ENCODE results near the gene EXOC3. TPM values are rescaled to one million over a fixed set of nuclear protein-coding genes. Genes with fewer than 3 reads are reported as not detected.

EXOC3 gene
- total RNA-seq (2014; rRNA removed; shearing (Covaris generic)) (32.4 and 39.9 TPM in 2 replicates), polyA plus RNA-seq (2016; fragmentation: Nextera tagmentation; extraction: Ambion mirVana) (40.9 and 43.0 TPM in 2 replicates)

- H2AFZ ChIP-seq = peak within 1 kb of the TSS; percentile 67
- no peak for TF ChIP-seq EZH2 (IDR thresholded peaks at IDR 0.05; ENCODE audit: insufficient read depth, poor library complexity, severe bottlenecking)
- no peak for TF ChIP-seq EZH2phosphoT487 (IDR thresholded peaks at IDR 0.05; ENCODE audit: insufficient read depth, low read depth)
- no peaks in the 10 kb centered on the region for H3K27me3 ChIP-seq (replicated peaks; ENCODE audit: insufficient read depth)
- in situ Hi-C loops (cut with MboI) = no loop called here
- peak within 1 kb of the TSS; percentile 54 for H3K27ac ChIP-seq
- H3K79me2 ChIP-seq (ENCODE audit: insufficient read depth) = peaks cover 45% of the 10 kb centered on the region
- no peaks in the 10 kb centered on the region for H3K9me2 ChIP-seq (ENCODE audit: insufficient read depth)
- H3K9ac ChIP-seq = peak within 1 kb of the TSS; percentile 84
- H3K4me2 ChIP-seq (ENCODE audit: unreplicated experiment) = peak within 1 kb of the TSS; percentile 96
- WGBS, 2 experiments (ENCODE audit: low coverage in 1 of 2, low lambda C conversion rate in 2 of 2, missing lambda C conversion rate in 2 of 2) = 2 to 3% methylated on average over 51 to 62 of the region's 73 CpGs
- DNase-seq = peak; percentile 89
- peak within 1 kb of the TSS; percentile 82 for H3K4me3 ChIP-seq
- H3K4me1 ChIP-seq (ENCODE audit: insufficient read depth) = peaks cover 9% of the 10 kb centered on the region
- no peaks in the 10 kb centered on the region for H3K9me3 ChIP-seq (ENCODE audit: low read depth)
- H3F3A ChIP-seq (ENCODE audit: insufficient read depth) = peaks cover 10% of the 10 kb centered on the region; the same call in 1 of the 2 replicates
- H4K20me1 ChIP-seq (ENCODE audit: insufficient read depth) = no peaks in the 10 kb centered on the region
- peaks cover 1% of the 10 kb centered on the region; the same call in 1 of the 2 replicates for H3K36me3 ChIP-seq (ENCODE audit: low read depth)
Observed at GRCh38 chr5:442335-443238, at the start of gene EXOC3. Gene EXOC3 (plus strand): TSS chr5:443176. CDS start chr5:446206, 3,030 bp downstream.

- TF ChIP-seq EZH2phosphoT487 (IDR thresholded peaks at IDR 0.05; ENCODE audit: insufficient read depth, low read depth) = no peak
- no peak for TF ChIP-seq EZH2 (IDR thresholded peaks at IDR 0.05; ENCODE audit: insufficient read depth, poor library complexity, severe bottlenecking)
- peak; percentile 64 for DNase-seq
- peak overlapping the region; percentile 91 for H3K27ac ChIP-seq
- H3K4me3 ChIP-seq = no peak overlapping the region
- H2AFZ ChIP-seq = no peak overlapping the region
- in situ Hi-C loops (cut with MboI) = no loop called here
- no peaks in the 10 kb centered on the region for H3K9me3 ChIP-seq (ENCODE audit: low read depth)
- H3K36me3 ChIP-seq (ENCODE audit: low read depth) = peaks cover 5% of the 10 kb centered on the region; the same call in 1 of the 2 replicates
- no peaks in the 10 kb centered on the region for H3K27me3 ChIP-seq (replicated peaks; ENCODE audit: insufficient read depth)
- 83 to 85% methylated on average over 10 of the region's 10 CpGs for WGBS, 2 experiments (ENCODE audit: low coverage in 1 of 2, low lambda C conversion rate in 2 of 2, missing lambda C conversion rate in 2 of 2)
- H3K79me2 ChIP-seq (ENCODE audit: insufficient read depth) = peaks cover 9% of the 10 kb centered on the region
- H3K9me2 ChIP-seq (ENCODE audit: insufficient read depth) = no peaks in the 10 kb centered on the region
- peaks cover 14% of the 10 kb centered on the region for H3F3A ChIP-seq (ENCODE audit: insufficient read depth)
- peaks cover 31% of the 10 kb centered on the region for H3K4me1 ChIP-seq (ENCODE audit: insufficient read depth)
- peak overlapping the region; percentile 81 for H3K9ac ChIP-seq
- peak overlapping the region; percentile 35 for H3K4me2 ChIP-seq (ENCODE audit: unreplicated experiment)
- no peaks in the 10 kb centered on the region for H4K20me1 ChIP-seq (ENCODE audit: insufficient read depth)
Observed at GRCh38 chr5:393846-394275, 49.1 kb upstream of the EXOC3 start.

GRCh38 chr5:394671-395155 is 48.3 kb upstream of the EXOC3 start:
- Histone ChIP-seq H3K9me3 (ENCODE audit: low read depth) (no peaks in the 10 kb centered on the region), H3K9me2 (ENCODE audit: insufficient read depth) (no peaks in the 10 kb centered on the region), H4K20me1 (ENCODE audit: insufficient read depth) (no peaks in the 10 kb centered on the region), H3K27ac (peak overlapping the region; percentile 91), H3K36me3 (ENCODE audit: low read depth) (peaks cover 5% of the 10 kb centered on the region; the same call in 1 of the 2 replicates), H3K27me3 (replicated peaks; ENCODE audit: insufficient read depth) (no peaks in the 10 kb centered on the region), H3F3A (ENCODE audit: insufficient read depth) (peaks cover 22% of the 10 kb centered on the region), H3K4me1 (ENCODE audit: insufficient read depth) (peaks cover 39% of the 10 kb centered on the region), H3K4me3 (no peak overlapping the region), H3K4me2 (ENCODE audit: unreplicated experiment) (peak overlapping the region; percentile 50), H3K79me2 (ENCODE audit: insufficient read depth) (peaks cover 11% of the 10 kb centered on the region), H2AFZ (no peak overlapping the region), H3K9ac (peak overlapping the region; percentile 81)
- DNase-seq = no peak
- WGBS, 2 experiments (ENCODE audit: low coverage in 1 of 2, low lambda C conversion rate in 2 of 2, missing lambda C conversion rate in 2 of 2) = 48 to 51% methylated on average over 8 to 18 of the region's 18 CpGs
- in situ Hi-C loops (cut with MboI) = no loop called here
- no peak for TF ChIP-seq EZH2 (IDR thresholded peaks at IDR 0.05; ENCODE audit: insufficient read depth, poor library complexity, severe bottlenecking)

- no peaks in the 10 kb centered on the region for H3K9me2 ChIP-seq (ENCODE audit: insufficient read depth)
- H3K27me3 ChIP-seq (replicated peaks; ENCODE audit: insufficient read depth) = no peaks in the 10 kb centered on the region
- H3K36me3 ChIP-seq (ENCODE audit: low read depth) = 0 out of 2 replicates have a peak, but pooled peaks cover 1% of the 10 kb centered on the region
- in situ Hi-C loops (cut with MboI) = no loop called here
- 21% methylated on average over 21 of the region's 21 CpGs for WGBS, 2 experiments (ENCODE audit: low coverage in 1 of 2, low lambda C conversion rate in 2 of 2, missing lambda C conversion rate in 2 of 2)
- H3F3A ChIP-seq (ENCODE audit: insufficient read depth) = peaks cover 25% of the 10 kb centered on the region
- peaks cover 42% of the 10 kb centered on the region for H3K4me1 ChIP-seq (ENCODE audit: insufficient read depth)
- no peaks in the 10 kb centered on the region for H3K9me3 ChIP-seq (ENCODE audit: low read depth)
- no peak overlapping the region for H2AFZ ChIP-seq
- H3K79me2 ChIP-seq (ENCODE audit: insufficient read depth) = peaks cover 11% of the 10 kb centered on the region
- no peak overlapping the region for H3K4me3 ChIP-seq
- peak overlapping the region; percentile 81 for H3K9ac ChIP-seq
- no peaks in the 10 kb centered on the region for H4K20me1 ChIP-seq (ENCODE audit: insufficient read depth)
- H3K4me2 ChIP-seq (ENCODE audit: unreplicated experiment) = peak overlapping the region; percentile 50
- H3K27ac ChIP-seq = peak overlapping the region; percentile 91
- no peak for TF ChIP-seq EZH2phosphoT487 (IDR thresholded peaks at IDR 0.05; ENCODE audit: insufficient read depth, low read depth)
- TF ChIP-seq EZH2 (IDR thresholded peaks at IDR 0.05; ENCODE audit: insufficient read depth, poor library complexity, severe bottlenecking) = no peak
- peak; percentile 95 for DNase-seq
Observed at GRCh38 chr5:395156-395920, 47.6 kb upstream of the EXOC3 start.

Data from GM23248 (cell line).